ENCODE measurements around the gene LDAH.

LDAH gene

GRCh38 chr2:20682167-20682920 is 140.6 kb downstream of the LDAH start:
- Histone ChIP-seq H3K36me3 (ENCODE audit: control insufficient read depth, insufficient read depth, low read length) (no peaks in the 10 kb centered on the region), H3K4me3 (ENCODE audit: low read length) (no peak overlapping the region), H3K4me1 (ENCODE audit: control insufficient read depth, insufficient read depth, low read length) (no peaks in the 10 kb centered on the region), H3K9me3 (ENCODE audit: control insufficient read depth, insufficient read depth, low read length) (no peaks in the 10 kb centered on the region), H3K27ac (ENCODE audit: low read length) (no peak overlapping the region), H3K27me3 (ENCODE audit: control insufficient read depth, insufficient read depth, low read length) (no peaks in the 10 kb centered on the region)
- no peak for DNase-seq (ENCODE audit: low read depth, low spot score)
- no CpG with 5 or more reads among the region's 7 CpGs for WGBS (ENCODE audit: insufficient coverage, insufficient read length)

DNA sequence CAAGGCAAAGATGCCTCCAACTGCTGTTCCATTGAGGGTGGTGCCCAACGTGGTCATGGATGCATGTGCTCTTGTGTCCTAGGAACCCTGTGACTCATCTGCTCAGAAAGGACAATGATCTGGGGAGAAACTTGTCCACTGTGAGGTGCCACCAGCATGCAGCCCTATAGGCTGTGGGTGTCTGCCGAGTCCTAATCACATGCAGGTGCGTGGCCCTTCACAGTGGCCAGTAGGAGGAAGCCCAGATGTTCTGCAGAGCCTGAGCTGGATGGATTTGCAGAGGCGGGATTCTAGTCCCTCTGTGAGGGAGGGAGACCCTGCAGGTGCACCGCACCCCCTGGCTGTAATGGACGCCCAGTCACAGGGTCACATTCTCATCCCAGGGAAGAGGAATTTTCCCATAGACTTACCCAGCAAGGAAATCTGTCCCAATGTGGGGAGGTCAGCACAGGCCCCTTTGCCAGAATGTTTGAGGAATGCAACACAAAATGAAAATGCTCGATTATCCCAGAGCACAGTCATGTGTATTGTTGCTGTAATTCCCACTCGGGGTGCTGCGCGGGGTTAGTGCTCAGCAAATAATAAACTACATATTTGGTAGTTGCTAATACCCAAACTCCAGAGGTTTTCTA is 142.0 kb downstream of the LDAH start:
- H3K27ac ChIP-seq (ENCODE audit: low read length) = no peak overlapping the region
- no CpG with 5 or more reads among the region's 10 CpGs for WGBS (ENCODE audit: insufficient coverage, insufficient read length)
- no peaks in the 10 kb centered on the region for H3K9me3 ChIP-seq (ENCODE audit: control insufficient read depth, insufficient read depth, low read length)
- H3K4me1 ChIP-seq (ENCODE audit: control insufficient read depth, insufficient read depth, low read length) = no peaks in the 10 kb centered on the region; the same call in 1 of the 2 replicates
- no peak overlapping the region for H3K4me3 ChIP-seq (ENCODE audit: low read length)
- no peaks in the 10 kb centered on the region for H3K27me3 ChIP-seq (ENCODE audit: control insufficient read depth, insufficient read depth, low read length)
- H3K36me3 ChIP-seq (ENCODE audit: control insufficient read depth, insufficient read depth, low read length) = no peaks in the 10 kb centered on the region
- DNase-seq (ENCODE audit: low read depth, low spot score) = no peak

- Histone ChIP-seq H3K4me1 (ENCODE audit: control insufficient read depth, insufficient read depth, low read length) (peaks cover 8% of the 10 kb centered on the region), H3K36me3 (ENCODE audit: control insufficient read depth, insufficient read depth, low read length) (no peaks in the 10 kb centered on the region), H3K4me3 (ENCODE audit: low read length) (no peak overlapping the region), H3K9me3 (ENCODE audit: control insufficient read depth, insufficient read depth, low read length) (no peaks in the 10 kb centered on the region), H3K27ac (ENCODE audit: low read length) (no peak overlapping the region), H3K27me3 (ENCODE audit: control insufficient read depth, insufficient read depth, low read length) (peaks cover 9% of the 10 kb centered on the region; the same call in 1 of the 2 replicates)
- WGBS (ENCODE audit: insufficient coverage, insufficient read length) = no CpG with 5 or more reads among the region's 2 CpGs
- no peak for DNase-seq (ENCODE audit: low read depth, low spot score)
Observed at GRCh38 chr2:20678780-20679179, 144.1 kb downstream of the LDAH start.

GRCh38 chr2:20678086-20678395 is 144.9 kb downstream of the LDAH start:
- DNase-seq (ENCODE audit: low read depth, low spot score) = no peak
- Histone ChIP-seq H3K4me3 (ENCODE audit: low read length) (no peak overlapping the region), H3K36me3 (ENCODE audit: control insufficient read depth, insufficient read depth, low read length) (no peaks in the 10 kb centered on the region), H3K9me3 (ENCODE audit: control insufficient read depth, insufficient read depth, low read length) (no peaks in the 10 kb centered on the region), H3K4me1 (ENCODE audit: control insufficient read depth, insufficient read depth, low read length) (peaks cover 8% of the 10 kb centered on the region), H3K27me3 (ENCODE audit: control insufficient read depth, insufficient read depth, low read length) (peaks cover 9% of the 10 kb centered on the region; the same call in 1 of the 2 replicates), H3K27ac (ENCODE audit: low read length) (no peak overlapping the region)
- WGBS (ENCODE audit: insufficient coverage, insufficient read length) = no CpG with 5 or more reads among the region's 1 CpG

DNA sequence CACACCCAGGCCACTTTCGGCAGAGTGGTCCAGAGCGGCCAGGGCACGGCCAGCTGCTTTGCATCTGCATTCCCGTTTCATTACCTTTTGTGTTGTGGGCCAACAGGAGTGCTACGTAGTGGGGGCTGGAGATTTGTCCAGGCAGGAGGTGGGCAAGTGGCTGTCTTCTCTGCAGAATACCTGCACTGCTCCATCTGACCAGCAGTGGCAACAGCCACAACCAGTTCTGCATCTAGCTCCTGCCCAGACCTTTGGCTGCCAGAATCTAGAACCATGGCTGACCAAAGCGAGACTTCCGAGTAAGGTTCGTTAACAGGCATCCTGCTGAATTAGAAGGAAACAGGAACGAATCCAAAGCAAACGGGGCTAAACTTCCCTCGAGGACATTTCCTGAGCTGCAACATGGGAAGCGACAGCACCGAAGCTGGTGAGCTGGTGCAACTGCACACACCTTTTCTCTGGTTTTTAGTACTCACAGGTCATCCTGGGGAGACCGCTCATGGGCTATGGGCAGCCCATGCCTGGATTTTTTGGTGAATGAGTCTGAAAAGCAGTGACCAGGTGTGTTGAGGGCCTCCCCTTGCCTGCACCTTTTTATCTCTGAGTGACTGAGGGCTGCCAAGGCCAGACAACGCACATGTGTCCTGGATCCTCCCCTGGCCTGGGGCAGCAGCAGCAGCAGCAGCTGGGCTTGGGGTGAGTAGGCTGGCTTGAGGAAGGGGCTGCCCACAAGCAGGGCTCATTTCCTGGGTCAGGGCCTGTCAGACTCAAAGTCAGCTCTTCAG is 145.4 kb downstream of the LDAH start:
- no peaks in the 10 kb centered on the region for H3K9me3 ChIP-seq (ENCODE audit: control insufficient read depth, insufficient read depth, low read length)
- H3K4me1 ChIP-seq (ENCODE audit: control insufficient read depth, insufficient read depth, low read length) = peaks cover 8% of the 10 kb centered on the region
- H3K36me3 ChIP-seq (ENCODE audit: control insufficient read depth, insufficient read depth, low read length) = no peaks in the 10 kb centered on the region
- peaks cover 13% of the 10 kb centered on the region; the same call in 1 of the 2 replicates for H3K27me3 ChIP-seq (ENCODE audit: control insufficient read depth, insufficient read depth, low read length)
- DNase-seq (ENCODE audit: low read depth, low spot score) = no peak
- no peak overlapping the region for H3K27ac ChIP-seq (ENCODE audit: low read length)
- H3K4me3 ChIP-seq (ENCODE audit: low read length) = no peak overlapping the region
- no CpG with 5 or more reads among the region's 15 CpGs for WGBS (ENCODE audit: insufficient coverage, insufficient read length)

DNA sequence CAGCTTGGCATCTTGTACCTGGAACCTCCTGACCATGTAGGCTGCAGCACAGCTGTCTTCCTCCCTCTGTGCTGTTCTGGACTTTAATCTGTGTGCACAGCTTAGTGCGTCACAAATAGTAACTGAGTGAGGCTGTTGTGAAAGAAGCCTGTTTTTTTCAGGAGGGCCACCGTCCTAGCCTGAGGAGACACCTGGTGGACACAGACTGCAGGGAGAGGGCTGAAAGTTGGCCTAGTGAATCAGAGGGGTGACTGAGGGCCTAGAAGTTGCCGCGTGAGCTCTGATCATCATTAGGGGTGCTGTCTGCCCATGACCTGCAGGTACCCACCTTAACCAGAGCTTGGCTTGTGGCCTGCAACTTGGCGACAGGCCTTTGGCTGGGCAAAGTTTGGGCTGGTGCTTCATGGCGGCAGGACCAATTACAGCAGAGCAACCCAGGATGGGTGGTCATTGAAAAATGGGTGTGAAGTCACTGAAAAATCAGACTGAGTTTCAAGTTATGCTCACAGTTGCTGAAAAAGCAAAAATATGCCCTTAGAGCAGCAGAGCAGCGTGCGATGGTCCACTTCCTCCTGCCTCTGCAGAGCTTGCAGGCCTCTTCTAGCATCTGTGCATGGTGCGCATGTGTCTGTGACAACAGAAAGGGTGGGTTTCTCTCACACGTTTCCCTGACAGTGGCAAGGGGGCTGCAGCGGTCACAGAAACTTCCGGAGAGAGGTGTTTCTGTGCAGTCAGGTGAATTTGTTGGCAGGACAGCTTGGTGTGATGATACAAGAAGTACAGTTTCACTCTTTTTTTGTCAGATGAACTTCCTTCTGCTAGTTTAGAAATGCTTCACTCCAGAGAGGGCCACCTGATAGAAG is 146.3 kb downstream of the LDAH start:
- Histone ChIP-seq H3K27ac (ENCODE audit: low read length) (no peak overlapping the region), H3K9me3 (ENCODE audit: control insufficient read depth, insufficient read depth, low read length) (no peaks in the 10 kb centered on the region), H3K4me3 (ENCODE audit: low read length) (no peak overlapping the region), H3K4me1 (ENCODE audit: control insufficient read depth, insufficient read depth, low read length) (peaks cover 10% of the 10 kb centered on the region), H3K36me3 (ENCODE audit: control insufficient read depth, insufficient read depth, low read length) (no peaks in the 10 kb centered on the region), H3K27me3 (ENCODE audit: control insufficient read depth, insufficient read depth, low read length) (peaks cover 19% of the 10 kb centered on the region)
- no CpG with 5 or more reads among the region's 12 CpGs for WGBS (ENCODE audit: insufficient coverage, insufficient read length)
- no peak for DNase-seq (ENCODE audit: low read depth, low spot score)

DNA sequence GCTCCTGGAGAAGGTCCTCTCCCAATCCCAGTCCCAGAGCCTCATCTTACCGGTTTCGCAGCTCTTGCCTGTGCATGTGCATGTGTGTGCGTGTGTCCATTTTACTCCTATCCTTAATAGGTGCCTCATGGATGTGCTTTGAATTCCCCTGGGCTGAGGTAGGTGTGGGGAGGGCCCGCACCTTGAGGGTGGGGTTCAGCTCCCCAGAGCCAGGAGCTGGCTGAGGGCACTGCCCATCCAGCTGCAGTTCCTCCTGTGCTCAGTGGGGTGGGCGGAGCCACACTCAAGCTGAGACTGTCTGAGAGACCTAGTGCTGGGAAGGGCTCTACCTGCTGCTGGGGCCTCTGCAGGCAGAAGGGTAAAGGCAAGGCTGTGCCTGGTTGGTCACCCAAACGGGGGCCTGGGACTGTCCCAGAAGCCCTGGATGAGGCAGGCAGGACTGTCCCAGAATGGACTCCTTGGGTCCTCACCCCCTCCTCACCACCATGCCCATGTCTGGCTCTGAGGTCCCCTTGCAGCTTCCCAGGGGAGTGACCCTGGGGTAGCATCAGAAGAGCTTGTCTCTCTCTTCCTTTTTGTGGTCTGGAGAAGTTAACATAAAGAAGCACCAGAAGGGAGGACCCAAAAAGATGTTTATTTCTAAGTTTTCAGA is 147.1 kb downstream of the LDAH start:
- H3K4me3 ChIP-seq (ENCODE audit: low read length) = no peak overlapping the region
- no peak for DNase-seq (ENCODE audit: low read depth, low spot score)
- H3K27me3 ChIP-seq (ENCODE audit: control insufficient read depth, insufficient read depth, low read length) = peaks cover 27% of the 10 kb centered on the region
- no CpG with 5 or more reads among the region's 6 CpGs for WGBS (ENCODE audit: insufficient coverage, insufficient read length)
- no peak overlapping the region for H3K27ac ChIP-seq (ENCODE audit: low read length)
- H3K9me3 ChIP-seq (ENCODE audit: control insufficient read depth, insufficient read depth, low read length) = no peaks in the 10 kb centered on the region
- peaks cover 16% of the 10 kb centered on the region for H3K4me1 ChIP-seq (ENCODE audit: control insufficient read depth, insufficient read depth, low read length)
- no peaks in the 10 kb centered on the region for H3K36me3 ChIP-seq (ENCODE audit: control insufficient read depth, insufficient read depth, low read length)

GRCh38 chr2:20674974-20675679 is 147.8 kb downstream of the LDAH start:
- peaks cover 34% of the 10 kb centered on the region for H3K27me3 ChIP-seq (ENCODE audit: control insufficient read depth, insufficient read depth, low read length)
- WGBS (ENCODE audit: insufficient coverage, insufficient read length) = no CpG with 5 or more reads among the region's 16 CpGs
- no peaks in the 10 kb centered on the region for H3K36me3 ChIP-seq (ENCODE audit: control insufficient read depth, insufficient read depth, low read length)
- no peaks in the 10 kb centered on the region for H3K9me3 ChIP-seq (ENCODE audit: control insufficient read depth, insufficient read depth, low read length)
- H3K4me3 ChIP-seq (ENCODE audit: low read length) = no peak overlapping the region
- DNase-seq (ENCODE audit: low read depth, low spot score) = no peak
- peaks cover 16% of the 10 kb centered on the region for H3K4me1 ChIP-seq (ENCODE audit: control insufficient read depth, insufficient read depth, low read length)
- no peak overlapping the region for H3K27ac ChIP-seq (ENCODE audit: low read length)

GRCh38 chr2:20674309-20674965 is 148.5 kb downstream of the LDAH start:
- no peak for DNase-seq (ENCODE audit: low read depth, low spot score)
- Histone ChIP-seq H3K27ac (ENCODE audit: low read length) (no peak overlapping the region), H3K4me1 (ENCODE audit: control insufficient read depth, insufficient read depth, low read length) (peaks cover 18% of the 10 kb centered on the region), H3K27me3 (ENCODE audit: control insufficient read depth, insufficient read depth, low read length) (peaks cover 41% of the 10 kb centered on the region), H3K9me3 (ENCODE audit: control insufficient read depth, insufficient read depth, low read length) (no peaks in the 10 kb centered on the region), H3K4me3 (ENCODE audit: low read length) (no peak overlapping the region), H3K36me3 (ENCODE audit: control insufficient read depth, insufficient read depth, low read length) (no peaks in the 10 kb centered on the region)
- no CpG with 5 or more reads among the region's 11 CpGs for WGBS (ENCODE audit: insufficient coverage, insufficient read length)
